Hematopoietic multipotent progenitor cell treated with erythropoietin and hydrocortisone succinate and interleukin-3 and kit ligand, for 8 days (in vitro differentiated cells): Measurements from ENCODE around the gene DCST2.

Experiments
- DNase-seq: peaks from one replicate; pipeline ENCODE4 v3.0.0-alpha.2; 2015

Gene DCST2

DNA sequence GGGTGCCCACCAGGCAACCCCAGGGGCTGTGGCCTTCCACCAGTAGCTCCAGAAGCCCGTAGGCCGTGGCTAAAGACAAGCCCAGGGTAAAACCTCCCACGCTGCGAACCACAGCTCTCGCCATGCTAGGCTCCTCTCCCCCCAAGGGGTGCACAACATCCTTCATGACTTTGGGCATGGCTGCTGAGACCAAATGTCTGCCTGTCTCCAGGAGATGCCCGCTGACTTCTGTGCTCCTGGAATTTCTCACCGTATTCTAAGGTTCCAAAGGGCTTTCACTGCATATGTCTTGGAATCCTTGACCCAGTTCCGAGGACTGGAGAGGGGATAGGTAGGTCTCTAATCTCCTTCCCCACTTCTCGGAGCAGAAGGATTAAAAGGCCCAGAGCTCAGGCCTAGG, at the start of gene DCST2, which contains the start of gene DCST1:
Gene DCST2, minus strand, starts transcription at position 258 of the 400 bp plus-strand sequence. Its CDS starts 80 bp downstream, at position 178.
Gene DCST1, plus strand, starts transcription at position 301 of the 400 bp plus-strand sequence. CDS start 213 bp downstream, outside the sequence.
- DNase-seq, result no peak

DNA sequence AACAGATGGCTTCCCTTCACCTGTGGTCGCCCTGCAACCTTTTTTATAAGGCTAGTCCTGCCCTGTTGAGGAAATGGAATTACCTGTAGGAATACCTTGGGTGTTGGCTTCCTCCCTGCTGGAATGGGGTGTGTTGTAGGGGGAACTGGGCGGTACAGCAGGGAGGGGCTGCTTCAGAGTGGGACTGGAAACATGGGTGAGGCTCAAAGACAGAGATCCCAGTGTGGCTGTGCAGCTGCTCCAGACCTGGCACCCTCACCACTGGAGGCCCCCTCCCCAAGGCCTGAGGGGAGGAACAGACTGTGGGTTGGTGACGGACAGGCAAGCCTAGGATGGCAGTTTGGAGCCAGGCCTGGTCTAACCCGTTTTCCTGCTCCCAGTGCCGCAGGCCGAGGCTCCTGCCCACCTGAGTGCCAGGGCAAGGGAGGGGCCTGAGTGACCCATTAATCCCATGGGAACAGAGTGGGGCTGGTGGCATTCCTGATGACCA, 49.5 kb upstream of the DCST2 start:
- DNase-seq, result no peak

DNA sequence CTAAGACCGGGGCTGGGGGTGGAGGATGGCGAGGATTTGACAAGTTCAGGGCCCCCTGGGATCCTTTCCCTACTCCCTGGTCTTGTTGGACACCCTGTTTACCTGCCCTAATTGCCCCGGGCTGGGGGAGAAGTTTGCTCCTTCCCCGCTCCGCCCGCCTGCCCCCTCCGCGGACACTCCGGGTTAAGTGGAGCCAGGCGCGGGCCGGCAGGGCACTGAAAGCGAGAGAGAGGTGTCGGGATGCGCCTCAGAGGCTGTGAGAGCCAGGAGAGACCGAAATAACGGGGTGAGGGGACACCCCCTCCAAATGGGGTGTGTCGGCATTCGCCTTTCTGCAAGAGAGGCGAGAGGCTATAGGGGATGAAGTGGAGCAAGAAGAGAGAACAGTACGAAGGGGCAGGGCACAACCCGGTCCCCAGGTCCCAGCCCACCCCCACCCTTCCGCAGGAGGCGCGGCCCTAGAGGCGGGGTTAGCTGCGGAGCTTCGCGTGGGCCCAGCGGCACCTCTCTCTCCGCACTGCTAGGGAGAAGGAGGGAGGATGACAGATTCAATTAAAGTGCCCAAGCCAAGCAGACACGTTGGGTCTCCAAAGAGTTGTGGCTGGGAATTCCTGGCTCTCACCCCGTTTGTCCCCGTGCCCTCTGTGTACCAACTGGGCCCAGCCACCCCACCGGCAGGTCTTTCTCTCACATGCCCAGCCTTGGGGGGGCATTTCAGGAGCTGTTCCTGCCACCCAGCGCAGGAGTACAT, 48.9 kb upstream of the DCST2 start:
- DNase-seq, result no peak

DNA sequence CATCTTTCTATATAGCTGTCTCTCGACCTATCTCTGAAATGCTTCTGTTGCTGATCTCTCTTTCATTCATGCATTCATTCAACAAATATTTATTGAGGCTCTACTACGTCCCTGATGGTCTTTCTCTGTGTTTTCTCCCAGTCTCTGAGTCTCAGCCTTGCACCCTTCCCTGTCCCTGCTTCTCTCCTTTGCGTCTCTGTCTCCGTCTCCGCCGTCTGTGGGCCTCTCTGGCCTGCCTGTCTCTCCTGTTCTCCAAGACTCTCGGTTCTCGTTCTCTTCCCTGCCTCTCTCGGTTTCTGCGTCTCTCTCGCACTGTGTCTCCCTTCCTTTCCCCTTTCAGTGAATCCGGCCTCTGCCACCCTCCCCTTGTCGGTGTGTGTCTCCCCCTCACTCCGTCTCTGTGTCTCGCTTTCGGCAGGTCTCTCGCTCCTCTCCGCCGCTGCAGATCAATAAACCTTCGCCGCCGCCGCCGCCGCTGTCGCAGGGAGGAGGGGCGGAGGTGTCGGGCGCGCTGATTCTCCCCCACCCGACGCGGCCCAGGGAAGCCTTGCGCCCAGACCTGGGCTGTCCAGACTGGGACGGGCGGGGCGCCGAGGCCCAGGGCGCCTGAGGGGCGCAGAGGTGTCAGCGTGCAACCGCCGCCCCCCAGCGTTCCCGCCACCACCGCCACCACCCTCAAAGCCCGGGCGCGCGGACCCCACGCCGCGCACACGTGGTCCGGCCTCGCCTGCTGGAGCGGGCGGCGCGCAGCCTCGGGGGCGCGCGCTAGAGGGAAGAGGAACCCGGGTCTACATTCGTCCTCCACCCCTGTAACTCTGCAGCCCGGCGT, 48.1 kb upstream of the DCST2 start:
- DNase-seq, result no peak

DNA sequence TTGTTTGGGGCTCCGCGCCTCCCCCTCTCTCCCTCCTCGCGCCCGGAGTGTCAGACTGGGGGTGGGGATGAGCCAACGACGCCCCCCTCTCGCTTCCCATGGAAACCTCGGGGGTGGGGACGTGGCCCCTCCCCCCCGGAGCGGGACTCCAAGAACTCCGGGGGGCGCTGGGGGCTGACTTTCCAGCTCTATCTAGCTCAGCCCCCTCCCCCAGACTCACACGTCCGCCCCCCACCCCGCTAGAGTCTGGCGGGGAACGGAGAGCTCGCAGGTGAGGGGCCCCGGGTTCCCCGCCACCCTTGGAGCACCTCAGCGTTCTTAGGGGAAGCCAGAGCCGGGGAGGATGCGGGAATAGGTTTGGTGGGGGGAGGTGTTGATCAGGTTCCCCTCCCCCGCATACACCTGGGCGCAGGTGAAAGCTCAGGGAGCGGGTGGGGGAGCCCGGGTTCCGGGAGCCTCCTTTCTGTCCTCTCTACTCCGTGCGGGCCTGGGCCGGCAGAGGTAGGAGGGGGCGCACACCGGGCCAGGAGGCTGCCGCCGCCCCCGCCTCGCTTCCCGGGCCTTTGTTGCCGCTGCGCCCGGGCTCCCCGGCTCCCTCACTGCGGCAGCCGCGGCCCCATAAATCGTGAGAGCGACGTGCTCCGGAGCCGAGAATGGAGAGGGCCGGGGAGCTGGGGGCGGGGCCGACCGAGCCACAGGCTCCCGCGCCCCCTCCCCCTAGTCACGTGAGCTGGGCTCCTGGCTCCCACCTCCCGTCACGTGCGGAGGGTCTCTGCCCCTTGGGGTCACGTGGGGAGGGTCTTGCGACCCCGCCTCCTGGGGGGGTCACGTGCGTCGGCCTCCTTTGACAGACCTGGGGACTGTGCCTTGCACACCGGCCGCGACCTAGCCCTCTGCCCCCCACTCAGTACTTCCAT, 47.0 kb upstream of the DCST2 start:
- peak; percentile 6 for DNase-seq

DNA sequence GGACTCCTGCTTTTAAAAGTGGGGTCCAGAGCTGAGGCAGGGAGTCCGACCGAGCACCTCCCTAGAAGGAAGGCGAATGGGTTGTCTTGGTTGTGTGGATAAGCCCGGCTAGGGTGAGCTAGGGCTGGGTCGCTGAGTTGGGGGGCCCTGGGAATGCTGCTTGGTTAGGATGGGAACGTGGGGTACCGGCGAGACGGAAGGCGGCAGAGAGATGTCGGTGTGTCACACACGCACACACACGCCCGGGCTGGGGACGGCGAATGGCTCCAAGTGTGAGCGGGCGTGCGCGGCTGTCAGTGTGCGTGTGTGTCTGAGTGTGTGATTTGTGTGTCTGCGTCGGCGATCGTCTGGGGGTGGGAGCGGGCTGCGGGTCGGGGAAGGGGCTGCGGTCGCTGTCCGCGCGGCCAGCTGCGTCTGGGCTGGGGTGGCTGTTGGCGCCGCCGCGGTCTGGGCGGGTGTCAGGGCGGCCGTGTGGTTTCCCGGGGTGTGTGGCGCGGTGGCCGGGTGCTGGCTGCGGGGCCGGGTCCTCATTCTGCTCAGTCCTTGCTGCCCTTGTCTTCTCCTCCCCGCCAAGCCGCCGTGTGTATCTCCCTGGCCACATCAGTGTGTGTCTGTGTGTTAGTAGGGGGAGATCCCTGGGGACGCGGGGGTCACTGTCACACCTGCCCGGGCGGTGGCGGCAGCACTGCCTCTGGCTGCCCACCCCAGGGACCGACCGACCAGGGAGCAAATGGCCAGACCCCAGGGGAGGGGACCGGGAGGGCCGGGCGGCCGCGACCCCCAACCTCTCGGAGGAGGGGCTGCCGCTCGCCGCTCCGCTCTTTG, 46.1 kb upstream of the DCST2 start:
- DNase-seq, result no peak

DNA sequence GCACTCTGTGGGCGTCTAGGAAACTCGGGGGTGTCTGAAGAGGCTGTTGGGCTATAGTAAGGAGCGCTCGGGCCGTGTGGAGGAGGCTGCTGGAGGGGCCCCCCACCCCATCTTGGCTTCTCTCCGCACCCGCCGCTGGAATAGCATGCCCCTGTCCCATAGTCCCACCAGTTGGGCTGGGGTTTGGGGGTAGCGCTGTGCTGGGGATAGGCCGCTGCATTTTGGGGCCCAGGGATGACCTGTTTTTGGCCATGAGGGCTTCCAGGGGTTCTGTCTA, 45.6 kb upstream of the DCST2 start:
- DNase-seq, result no peak

DNA sequence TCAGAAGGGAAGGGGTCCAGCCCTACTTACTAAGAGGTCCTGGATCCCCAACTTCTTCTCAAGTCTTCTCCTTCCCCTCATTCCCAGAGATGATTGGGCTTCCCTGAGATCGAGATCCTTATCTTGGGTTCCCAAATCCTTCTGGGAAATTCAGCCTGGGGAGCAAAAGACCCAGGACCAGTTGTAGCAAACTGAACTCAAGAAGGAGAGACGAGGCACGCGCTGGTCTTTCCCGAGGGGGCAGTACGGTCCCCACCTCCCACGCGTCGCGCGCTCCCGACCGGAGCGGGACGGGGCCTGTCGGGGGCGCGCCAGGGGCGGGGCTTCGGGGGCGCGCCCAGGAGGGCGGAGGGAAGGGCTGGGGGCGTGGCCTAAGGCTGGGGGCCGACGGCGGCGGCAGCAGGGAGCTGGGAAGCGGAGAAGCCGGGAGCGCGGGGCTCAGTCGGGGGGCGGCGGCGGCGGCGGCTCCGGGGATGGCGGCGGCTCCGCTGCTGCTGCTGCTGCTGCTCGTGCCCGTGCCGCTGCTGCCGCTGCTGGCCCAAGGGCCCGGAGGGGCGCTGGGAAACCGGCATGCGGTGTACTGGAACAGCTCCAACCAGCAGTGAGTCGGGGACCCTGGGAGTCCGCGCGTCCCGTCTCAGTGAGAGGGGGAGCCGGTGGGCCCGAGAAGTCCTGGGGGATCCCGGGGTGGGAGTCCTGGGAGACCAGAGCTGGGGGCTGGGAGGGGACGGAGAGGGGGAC, 45.1 kb upstream of the DCST2 start, which contains the start of gene EFNA3:
Gene EFNA3, plus strand, starts transcription at position 369 of the 741 bp plus-strand sequence. Its CDS starts 105 bp downstream, at position 474.
- DNase-seq, result peak; percentile 56

DNA sequence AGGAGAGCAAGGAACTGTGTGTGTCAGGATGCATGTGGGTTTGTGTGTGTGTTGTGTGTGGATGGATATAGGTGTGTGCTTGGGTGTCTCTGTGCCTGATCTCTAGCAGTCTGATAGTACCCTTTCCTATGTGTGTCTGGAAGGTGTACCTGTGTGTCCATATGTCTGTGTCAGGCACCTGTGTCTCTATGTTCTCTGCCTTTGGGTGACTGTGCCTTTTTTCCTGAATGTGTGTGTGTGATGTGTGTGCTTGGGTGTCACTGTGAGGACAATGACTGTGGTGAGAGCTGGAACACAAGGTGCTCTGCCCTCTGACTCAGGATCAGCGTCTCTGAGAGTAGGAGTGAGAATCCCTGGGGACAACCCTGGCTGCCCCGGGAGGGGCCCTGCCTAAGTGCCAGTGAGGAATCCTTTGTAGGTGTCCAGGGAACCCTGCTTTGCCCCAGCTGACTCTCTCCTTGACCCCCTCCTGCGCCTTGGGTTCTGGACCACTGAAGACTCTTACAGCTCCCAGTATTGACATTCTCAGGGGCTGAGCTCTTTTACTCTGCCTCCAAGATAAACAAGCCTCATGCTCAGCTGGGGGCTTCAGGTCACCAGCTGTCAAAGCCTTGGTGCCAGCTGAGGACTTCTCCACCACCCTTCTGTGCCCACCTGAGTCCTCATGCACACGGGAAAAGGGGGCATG, 44.3 kb upstream of the DCST2 start:
- no peak for DNase-seq

DNA sequence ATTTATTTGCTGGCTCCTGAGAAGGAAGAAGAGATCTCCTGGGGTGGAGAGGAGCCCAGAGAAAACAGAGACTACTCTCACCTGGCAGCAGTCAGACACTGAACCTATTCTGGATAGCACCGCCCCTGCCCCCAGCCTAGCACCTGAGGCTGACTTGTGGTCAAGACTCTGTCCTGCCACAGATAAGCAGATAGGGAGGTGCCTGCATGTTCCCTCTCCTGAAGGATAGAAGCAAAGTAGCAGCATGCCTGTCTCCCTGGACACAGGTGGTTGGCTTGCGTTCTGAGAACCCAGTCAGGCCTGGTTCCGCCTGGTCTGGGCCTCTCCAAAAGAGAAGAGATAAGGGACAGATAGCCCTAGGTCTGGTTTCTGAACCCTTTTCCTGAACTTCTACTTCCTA, 43.8 kb upstream of the DCST2 start:
- no peak for DNase-seq

DNA sequence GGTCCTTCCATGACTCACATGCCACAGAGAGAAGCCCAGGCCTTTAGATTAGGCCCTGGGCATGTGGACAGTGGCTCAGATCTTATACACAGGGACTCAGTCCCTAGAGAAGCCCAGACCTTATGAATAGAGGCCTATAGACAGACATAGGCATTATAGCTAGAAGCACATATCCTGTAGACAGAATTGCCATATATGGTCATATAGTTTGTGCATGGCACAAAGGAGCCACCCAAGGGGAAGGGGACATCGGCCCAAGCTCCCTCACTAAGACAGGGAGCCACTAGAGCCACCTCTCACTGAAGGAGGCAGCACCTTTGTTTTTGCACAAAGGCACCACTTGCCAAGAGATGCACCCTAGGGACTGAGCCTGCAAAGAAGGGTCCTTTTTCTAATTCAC, 42.8 kb upstream of the DCST2 start:
- no peak for DNase-seq

DNA sequence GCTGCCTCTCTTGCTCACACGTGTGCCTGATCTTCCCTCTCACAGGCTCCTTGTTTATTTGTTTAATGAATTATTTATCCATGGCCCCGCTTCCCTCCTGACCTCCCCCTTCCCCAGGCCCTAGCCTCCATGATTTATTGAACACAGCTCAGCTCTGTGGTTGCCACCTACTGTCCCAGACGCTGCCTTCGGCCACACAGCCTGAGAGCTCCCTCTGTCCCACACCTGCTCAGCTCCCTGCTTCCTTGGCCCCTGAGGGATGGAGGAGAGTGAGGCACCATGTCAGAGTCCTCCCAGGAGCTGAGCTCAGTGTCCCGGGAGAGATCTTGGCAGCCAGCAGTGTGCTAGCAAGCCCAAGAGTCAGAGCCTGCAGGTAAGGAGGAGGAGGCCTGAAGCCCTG, 42.0 kb upstream of the DCST2 start:
- no peak for DNase-seq

DNA sequence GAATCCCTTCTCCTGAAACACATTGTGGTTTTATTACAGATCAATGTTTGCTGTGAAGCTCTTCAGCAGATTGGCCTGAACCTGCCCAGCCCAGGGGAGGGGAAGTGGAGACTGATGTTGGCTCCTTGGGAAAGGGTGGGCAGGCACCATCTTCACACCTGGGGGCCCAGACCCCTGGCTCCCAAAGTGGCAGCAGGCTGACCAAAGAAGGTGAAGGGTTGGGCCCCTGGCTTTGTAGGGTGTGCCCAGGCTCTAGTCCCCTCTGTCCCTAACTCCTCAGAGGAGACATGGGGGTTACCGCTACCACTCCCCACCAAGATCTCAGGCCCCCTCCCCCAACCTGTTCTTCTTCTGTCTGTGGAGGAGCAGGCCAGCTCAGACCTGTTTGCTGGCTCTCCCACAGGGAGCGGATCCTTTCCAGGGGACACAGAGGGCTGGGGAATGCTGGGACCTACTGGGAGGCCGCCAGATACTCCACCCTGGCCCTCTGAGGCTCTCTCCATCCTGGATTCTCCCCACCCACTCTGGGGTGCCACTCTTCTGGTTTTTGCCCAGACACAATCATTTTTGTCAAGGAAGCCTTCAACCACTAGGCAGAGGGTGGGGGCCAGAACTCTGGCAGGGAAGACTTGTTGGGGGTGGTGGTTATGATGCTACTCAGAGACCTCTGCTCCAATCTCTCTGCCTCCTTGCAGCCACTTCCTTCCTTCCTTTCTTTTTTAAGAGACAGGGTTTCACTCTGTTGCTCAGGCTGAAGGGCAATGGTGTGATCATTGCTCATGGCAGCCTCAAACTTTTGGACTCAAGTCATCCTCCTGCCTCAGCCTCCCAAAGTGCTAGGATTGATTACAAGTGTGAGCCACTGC, 40.0 kb upstream of the DCST2 start:
- DNase-seq, result no peak

DNA sequence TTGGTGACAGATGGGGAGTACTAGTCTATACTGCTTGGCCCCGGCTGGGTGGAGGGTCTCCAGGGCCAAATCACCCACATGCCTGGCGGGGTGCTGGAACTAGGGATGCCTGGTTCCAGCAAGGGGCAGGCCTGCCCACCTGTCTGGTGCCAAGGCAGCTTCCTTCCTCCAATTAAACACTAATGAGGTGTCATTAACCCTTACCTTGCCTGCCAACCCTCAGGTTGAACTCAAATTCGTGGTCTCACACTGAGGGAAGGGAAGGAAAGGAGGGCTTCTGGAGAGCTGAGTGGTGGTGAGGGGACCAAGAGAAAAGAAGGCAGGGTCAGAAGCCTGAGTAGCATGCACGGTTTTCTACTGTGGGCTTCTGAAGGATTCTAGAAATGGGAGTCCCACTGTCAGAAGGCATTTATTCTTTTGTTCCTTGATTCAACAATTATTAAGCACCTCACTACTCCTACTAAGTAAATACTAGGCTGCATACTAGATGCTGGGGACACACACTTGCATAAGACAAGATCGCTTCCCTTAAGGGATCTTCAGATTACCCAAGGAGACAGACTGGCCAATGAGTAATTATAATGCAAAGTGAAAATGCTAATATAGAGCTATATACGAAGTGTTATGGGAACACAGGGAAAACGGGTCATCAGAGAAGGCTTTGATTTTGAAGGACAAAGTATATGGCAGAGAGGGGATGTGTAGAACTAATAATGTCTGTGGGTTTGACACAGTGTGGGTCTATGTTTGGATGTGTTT, 39.1 kb upstream of the DCST2 start:
- DNase-seq, result no peak

DNA sequence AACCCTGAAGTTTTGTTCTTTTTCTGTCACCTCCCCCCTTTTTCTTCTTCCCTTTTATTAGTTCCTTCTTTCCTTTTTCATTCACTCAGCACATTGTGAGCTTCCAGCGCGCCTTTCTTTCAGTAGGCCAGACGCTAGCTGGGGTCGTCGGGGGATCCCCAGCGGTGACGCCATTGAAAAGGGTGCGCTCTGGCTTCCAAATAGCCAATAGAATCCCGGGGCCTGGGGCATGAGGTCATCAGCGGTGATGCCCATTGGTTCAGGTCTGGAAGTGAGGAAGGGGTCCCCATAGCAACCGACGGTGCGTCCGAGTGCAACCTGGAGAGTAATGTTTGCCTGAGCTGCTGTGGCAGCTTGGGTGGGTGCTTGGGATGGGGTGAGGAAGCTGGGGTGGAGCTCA, 38.1 kb upstream of the DCST2 start:
- DNase-seq, result no peak

DNA sequence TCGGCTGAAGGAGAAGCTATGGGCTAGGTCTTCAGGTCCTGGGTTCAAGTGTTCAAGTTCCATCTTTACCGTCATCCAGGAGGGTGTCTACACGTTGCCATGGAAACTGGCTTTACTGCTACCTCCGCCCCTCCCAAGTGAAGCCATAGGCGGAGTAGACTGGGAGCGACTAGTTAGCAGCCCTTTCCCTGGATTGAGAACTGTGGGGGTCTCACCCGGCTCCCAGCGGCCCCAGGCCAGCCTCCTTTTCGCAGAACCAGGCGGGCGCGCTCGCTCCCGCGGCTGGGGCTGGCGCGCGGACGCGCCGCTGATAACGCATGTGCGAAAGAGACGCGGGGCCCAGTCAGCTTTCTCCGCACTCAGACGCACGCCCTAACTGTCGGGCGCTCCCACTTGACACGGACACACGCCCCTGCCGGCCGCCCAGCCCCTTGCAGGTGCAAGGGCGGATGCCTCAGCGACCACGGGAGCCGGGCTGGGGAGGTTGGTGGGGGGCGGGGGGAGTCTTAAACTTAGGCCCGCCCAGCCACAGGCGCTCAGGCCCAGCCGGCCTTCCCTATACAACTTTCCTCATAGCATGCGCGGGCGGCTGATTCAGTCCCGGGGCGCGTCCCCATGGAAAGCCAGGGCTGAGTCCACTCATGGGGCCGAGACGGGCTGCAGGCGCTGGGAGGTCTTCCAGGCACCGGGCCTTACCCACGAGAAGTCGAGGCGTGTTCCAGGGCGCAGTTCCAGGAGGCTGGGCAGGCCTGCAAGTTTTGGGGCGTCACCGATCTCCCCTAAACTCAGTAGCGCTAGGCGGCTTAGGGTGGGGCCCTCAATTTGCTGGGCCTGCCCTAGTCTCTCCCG, 37.4 kb upstream of the DCST2 start:
- peak; percentile 88 for DNase-seq

DNA sequence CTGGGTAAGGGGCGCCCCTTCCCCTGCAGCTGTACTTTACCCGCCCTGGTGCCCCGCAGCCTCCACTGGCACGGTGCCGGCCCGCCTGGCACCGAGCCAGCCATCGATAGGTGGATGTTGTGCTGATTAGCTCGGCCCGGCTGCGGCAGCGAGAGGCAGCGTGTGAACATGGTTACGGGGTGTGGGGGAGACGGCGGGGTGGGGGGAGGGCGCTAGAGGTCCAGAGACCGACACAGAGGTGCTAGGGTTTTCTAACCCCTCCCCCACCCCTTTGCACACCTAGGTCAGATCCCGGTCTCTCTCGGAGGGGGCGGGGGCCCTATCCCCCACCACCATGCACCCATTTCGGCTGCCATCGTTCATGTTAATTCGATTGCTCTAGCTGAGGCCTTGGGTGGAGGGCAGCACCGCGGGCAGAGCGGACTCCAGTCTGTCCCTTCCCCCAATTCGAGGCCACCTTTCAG, 36.6 kb upstream of the DCST2 start:
- DNase-seq, result no peak
